ENCODE data around the gene ST3GAL2.
A peak's percentile ranks its signal among the peaks of the same experiment; 100 is the strongest.
"Not testable (repeated sequence)": the region's sequence is repeated elsewhere in the genome, so short reads cannot be mapped to it uniquely, and the experiment has no call there.

The ST3GAL2 gene

DNA sequence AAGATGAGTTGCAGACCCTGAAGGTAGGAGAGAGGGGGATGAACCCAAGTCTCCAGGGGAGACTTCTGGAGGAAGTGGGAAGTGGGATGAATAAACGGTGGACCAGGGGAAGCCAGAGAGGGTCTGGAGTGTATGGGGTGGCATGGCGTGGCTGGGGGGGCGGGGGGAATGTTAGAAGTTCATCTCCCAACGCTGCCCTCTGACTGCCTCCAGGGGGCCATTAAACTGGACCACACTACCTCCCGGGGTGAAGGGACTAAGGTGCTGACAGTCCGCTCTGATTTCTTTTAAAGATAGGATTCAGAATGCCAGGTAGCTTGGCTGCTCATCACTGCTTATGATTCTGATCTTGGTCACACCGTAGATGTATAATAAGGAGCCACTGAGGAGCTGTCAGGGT is 21.2 kb downstream of the ST3GAL2 start:
- no peak for DNase-seq (ENCODE audit: low read depth in 2 of 2)

DNA sequence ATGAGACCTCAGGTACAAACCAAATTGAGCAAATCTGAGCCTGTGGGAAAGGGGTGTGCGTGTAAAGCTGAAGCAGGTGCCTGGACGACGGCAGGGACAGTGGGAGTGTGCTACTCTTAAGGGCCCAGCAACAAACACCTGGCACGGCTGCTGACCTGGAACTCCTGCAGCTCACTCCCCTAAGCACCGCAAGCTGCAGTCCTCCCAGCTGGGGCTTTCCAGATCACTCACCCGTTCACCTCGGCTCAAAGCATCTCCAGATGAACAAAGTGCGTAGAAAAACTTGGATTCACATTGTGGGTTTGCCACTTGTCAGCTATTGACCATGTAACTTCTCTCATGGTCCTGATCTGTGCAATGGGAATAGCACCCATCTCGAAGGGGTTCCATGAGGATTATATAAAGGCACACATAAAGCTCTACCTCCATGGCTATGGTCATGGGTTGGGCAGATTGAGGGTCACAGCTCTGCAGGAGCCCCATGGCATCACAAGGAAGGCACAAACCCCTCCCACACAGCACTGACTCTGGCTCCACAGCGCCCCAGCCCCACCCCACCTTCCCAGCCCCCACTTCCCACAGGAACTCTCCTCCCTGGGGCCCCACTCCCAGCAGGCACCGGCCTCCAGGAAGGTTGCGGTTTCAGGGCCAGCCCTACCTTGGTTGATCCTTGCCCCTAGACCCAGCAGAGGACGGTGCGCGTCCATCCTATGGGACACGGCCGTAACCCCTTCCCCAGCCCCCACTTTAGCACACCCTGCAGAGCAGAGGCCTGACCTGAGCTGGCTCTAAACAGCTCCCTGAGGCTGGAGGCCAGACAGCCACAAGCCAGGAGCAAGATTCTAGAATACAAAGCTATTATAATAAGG is 21.9 kb downstream of the ST3GAL2 start:
- no peak for DNase-seq (ENCODE audit: low read depth in 2 of 2)

DNA sequence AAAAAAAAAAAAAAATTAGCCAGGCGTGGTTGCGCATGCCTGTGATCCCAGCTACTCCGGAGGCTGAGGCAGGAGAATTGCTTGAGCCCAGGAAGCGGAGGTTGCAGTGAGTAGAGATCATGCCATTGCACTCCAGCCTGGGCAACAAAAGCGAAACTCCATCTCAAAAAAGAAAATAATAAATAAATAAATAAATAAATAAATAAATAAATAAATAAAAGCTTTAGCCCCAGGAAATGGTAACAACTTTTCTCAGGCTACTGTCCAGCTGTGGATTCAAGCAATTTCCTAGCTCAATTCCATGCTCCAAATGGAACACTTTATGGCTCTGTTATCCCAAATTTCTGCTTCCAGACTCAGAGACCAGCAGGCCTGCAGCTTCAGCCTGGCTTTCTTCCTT is 25.3 kb downstream of the ST3GAL2 start:
- not testable (repeated sequence) for DNase-seq (ENCODE audit: low read depth in 2 of 2)

DNA sequence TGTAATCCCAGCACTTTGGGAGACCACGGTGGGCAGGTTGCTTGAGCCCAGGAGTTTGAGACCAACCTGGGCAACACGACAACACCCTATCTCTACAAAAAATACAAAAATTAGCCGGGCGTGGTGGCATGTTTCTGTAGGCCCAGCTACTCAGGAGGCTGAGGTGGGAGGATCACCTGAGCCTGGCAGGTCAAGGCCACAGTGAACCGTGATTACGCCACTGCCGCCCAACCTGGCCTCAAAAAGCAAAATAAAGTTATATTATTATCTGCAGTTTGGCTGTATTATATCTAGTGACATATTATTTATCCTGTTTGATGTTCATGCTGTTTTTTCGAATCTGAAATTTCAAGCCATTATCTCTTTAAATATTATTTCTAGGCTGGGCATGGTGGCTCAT is 26.5 kb downstream of the ST3GAL2 start:
- DNase-seq (ENCODE audit: low read depth in 2 of 2): no peak

DNA sequence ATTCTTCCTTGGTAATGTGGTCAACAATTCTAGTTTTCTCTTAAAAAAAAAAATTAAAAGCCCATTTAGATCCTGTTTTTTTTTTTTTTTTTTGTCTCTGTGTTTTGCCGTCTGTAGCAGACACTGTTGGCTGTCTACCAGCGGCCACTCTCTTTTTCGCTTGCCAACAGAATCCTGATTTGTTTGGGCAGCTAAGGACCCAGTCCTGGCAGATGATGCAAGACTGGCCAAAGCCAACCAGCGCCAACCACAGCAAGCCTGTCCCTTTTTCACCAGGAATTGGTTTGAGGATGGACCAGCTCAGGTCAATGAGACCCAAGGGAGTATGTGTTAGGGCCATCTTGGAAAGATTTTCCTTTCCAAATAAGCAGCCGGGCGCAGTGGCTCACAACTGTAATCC is 28.2 kb downstream of the ST3GAL2 start:
- DNase-seq (ENCODE audit: low read depth in 2 of 2): no peak

DNA sequence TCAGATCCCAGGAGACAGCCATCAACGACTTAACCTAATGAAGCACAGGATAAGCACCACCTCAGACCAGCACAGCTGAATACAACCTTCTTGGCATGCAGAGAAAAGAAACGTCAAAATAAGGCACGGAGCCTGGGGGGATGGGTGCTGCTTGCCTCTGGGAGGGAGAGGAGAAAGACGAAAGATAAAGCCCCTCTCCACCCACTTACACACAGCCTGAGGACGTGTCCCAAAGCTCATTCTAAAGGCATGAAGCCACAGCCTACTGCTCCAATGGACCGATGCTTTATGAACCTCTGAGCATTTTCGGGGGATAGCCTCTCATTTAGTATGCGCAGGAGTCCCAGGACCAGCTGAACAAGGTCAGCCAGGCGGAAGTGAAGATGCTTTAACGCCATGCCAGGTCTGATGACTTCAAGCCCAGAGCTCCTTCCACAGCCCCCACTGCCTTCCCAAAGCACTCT is 31.1 kb downstream of the ST3GAL2 start:
- no peak for DNase-seq (ENCODE audit: low read depth in 2 of 2)

DNA sequence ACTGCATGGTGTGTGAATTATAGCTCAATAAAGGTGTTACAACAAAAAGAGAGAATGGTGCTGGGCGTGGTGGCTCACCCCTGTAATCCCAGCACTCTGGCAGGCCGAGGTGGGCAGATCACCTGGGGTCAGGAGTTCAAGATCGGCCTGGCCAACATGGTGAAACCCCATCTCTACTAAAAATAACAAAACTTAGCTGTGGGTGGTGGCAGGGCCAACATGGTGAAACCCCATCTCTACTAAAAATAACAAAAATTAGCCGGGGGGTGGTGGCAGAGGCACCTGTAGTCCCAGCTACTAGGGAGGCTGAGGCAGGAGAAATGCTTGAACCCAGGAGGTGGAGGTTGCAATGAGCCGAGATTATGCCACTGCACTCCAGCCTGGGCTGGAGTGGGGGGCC is 32.8 kb downstream of the ST3GAL2 start:
- not testable (repeated sequence) for DNase-seq (ENCODE audit: low read depth in 2 of 2)

DNA sequence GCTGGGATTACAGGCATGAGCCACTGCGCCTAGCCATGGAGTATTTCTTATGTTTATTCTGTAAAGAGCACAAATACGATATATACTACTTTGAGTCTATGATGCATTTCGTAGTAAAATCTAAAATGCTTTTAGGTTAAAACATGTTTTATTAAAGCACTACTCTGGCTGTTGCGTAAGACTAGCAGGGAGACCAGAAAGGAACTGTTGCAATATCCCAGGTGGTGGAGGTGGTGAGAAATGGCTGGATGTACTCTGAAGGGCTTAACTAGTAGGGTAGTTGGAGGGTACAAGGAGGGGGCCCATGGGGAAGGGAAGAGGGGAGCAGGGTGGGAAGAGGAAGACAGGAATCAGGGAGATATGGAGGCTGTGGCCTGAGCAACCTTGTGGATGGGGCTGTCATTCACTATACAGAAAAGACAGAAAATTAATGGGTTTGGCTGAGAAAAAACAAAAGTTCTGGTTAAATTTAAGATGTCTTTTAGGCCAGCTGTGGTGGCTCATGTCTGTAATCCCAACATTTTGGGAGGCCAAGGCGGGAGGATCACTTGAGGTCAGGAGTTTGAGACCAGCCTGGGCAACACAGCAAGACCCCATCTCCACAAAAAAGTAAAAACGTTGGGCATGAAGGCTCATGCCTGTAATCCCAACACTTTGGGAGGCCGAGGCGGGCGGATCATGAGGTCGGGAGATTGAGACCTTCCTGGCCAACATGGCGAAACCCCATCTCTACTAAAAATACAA is 35.8 kb downstream of the ST3GAL2 start:
- no peak for DNase-seq (ENCODE audit: low read depth in 2 of 2)

DNA sequence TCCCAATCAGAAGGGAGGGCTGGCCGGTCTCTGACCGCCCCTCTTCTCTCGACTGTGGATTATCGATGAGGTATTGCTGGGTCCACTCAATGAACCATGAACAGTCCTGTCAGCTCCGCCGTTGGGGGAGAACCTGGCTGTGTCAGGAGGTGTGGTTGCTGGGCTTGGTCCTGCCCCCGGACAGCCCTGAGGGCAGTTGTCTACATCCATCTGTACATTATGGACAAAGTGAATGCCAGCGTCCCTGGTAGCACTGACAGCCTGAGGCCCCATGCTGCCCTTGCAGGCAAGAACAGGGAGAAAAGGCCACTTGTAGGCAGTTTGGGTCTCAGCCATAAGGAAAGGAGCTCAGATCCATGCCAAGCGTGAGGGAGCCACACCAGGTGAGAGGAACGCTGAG is 38.9 kb downstream of the ST3GAL2 start:
- no peak for DNase-seq (ENCODE audit: low read depth in 2 of 2)

DNA sequence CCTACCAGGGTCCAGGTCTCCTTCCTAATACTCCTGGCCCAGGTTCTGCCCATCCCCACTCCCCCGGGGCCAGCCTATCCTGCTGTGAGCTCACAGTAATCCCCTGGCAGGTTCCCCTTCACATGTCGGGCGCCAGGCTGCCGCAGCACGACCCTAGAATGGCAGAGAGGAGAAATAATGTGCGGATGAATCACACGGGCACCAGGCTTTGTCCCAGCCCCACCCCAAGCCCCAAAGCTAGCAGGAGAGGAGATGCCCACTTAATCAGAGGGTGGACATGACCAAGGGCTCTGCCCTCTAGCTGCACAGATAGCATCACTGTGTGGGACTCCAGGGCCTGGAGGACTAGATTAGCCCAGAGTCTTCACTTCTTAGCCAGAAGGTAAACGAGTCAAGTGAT is 39.5 kb downstream of the ST3GAL2 start:
- no peak for DNase-seq (ENCODE audit: low read depth in 2 of 2)

DNA sequence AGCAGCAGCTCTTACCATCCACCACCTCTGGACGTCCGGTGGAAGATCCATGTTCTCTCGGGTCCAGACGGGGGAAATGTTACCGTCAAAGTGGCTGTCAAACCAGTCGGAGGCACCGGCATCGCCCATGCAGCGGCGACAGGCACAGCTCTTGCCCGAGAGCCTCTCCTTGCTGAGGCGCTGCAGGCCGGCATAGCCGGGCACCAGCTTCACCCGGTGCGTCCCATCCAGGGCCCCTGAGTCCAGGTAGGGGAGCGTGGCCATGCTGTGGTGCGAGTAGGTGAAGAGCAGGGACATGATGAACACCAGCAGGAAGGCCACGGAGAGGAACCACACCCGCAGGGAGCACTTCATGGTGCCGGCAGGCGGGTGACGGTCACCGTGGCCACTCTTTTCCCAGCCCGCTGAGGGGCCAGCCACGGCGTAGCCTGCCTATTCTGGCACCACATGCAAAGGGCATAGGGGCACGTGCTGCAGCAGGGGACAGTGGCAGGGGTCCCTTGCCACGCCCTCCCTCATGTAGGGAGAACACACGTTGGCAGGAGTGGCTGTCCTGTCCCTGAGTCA is 40.6 kb downstream of the ST3GAL2 start:
- no peak for DNase-seq (ENCODE audit: low read depth in 2 of 2)

DNA sequence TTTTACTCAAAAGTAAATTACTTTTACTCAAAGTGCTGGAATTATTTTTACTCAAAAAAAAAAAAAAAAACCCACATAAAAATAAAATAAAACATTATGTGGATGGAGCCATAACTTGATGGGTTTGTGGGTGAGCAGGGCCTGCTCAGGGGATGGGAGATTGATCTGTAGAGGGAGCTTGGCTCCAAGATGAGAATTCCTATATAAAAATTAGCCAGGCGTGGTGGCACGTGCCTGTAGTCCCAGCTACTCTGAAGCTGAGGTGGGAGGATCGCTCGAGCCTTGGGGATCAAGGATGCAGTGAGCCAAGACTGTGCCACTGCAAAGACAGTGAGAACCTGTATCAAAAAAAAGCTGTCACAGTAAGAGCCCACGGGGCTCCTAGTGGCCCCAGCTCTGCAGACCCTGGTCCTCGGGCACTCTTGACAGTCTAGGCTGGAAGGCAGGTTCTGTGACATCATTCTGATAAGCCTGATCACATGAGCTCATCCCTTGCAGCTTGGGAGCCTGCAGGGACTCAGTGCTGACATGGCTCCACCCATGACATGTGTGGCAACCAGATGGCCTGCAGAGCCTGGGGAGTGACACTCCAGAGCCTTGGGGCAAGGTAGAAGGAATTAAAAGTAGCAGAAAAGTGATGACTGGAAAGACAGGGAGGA is 42.5 kb downstream of the ST3GAL2 start:
- DNase-seq (ENCODE audit: low read depth in 2 of 2): no peak

DNA sequence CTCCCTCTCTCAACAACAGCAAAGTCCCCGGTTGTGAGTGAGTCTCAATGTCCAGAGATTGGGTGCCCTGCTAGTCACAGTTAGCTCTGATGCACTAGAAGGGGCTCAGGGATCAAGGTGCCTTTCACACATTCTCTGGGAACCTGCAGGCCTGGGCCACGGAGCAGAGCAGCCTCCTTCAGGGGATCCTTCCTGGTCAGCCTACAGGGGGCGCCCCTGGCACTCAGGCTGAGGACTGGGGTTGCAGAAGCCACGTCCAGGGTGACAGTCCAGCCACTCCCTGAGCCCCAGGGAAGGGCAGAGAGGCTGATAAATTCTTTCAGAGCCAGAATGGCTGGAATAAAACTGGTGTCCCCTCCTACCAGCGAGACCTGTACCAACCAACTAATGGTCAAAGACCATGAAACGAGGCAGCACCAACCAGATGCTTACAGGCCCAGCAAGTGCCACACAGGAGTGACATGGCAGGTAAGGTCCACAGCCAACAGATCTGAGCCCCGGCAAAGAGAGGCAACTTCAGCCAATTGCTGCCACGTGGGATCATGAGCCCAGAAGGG is 43.5 kb downstream of the ST3GAL2 start:
- DNase-seq (ENCODE audit: low read depth in 2 of 2): peak in 1 of 2 donors; percentile 25

DNA sequence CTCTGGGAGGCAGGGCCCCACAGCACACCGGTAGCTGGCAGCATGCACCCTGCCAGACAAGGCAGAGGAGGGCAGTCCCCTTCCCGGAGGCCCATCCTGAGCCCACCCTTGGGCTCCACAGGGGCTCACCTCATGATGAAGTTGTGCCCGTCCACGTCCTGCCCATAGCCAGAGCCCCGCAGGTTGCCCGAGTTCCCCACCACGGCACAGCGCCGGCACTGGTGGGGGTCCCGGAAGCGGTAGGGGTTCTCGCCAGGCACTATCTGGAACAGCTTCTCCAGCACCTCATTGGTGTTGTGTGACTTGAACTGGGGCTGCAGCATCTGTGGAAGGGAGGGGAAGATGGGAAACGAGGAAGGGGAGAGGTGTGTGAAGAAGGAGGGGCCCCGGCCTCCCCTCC is 44.0 kb downstream of the ST3GAL2 start:
- DNase-seq (ENCODE audit: low read depth in 2 of 2): no peak

DNA sequence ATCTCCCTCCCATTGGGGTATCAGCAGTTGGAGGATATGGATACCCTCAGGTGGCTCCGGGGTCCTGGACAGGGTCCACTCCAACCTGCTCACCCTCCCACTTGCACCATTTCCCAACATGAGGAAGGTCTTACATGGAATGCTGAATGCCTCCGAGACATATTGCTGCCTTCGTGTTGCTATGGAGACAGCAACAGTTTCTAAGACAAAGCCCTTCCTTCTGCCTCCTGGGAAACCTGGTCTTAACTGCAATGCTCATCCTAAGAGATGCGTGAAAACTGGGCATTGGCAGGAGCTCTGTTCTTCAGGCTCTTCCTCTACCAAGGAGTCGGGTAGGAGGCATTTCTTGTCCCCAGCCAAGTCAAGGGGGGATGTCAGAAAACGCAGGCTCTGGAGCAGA is 45.2 kb downstream of the ST3GAL2 start:
- no peak for DNase-seq (ENCODE audit: low read depth in 2 of 2)

DNA sequence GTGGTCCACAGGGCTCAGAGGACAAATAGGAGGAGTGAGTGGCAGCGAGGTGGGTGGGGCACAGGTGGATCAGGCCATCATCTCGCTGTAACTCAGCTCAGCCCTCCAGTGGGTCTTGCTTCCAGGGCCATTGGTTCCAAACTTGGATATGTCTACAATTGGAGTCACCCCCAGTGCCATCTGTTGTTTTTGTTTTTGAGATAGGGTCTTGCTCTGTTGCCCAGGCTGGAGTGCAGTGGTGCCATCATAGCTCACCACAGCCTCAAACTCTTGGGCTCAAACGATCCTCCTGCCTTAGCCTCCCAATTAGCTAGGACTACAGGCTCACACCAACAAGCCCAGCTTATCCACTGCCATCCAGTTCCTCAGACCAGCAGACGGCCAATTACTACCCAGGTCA is 46.3 kb downstream of the ST3GAL2 start:
- DNase-seq (ENCODE audit: low read depth in 2 of 2): no peak

DNA sequence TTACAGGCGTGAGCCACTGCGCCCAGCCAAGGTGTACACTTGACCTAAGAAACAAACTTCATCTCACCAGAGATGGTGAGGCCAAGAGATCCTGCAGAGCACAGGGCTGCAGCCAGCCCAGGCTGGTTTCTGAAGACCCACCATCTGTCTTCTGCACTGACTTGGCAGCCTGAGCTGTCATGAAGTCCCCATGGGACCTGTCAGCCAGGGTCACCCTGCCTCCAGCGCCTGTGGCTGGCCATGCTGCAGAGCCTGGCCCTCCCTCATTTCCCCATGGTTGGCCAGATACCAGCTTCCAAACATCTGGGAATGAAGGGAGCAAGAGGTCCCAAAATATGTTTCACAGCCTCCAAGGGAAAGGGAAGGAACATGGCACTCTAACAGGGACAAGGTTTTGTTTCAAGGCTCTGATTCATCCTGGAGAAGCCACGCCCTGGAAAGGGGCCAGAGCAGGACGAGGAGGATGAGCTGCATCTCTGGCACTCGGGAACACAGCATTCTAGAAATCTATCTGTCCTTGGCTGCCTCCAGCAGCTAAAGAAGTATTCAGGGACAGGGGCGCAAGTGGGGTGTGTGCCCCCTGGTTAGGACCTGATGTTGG is 46.9 kb downstream of the ST3GAL2 start:
- DNase-seq (ENCODE audit: low read depth in 2 of 2): no peak

DNA sequence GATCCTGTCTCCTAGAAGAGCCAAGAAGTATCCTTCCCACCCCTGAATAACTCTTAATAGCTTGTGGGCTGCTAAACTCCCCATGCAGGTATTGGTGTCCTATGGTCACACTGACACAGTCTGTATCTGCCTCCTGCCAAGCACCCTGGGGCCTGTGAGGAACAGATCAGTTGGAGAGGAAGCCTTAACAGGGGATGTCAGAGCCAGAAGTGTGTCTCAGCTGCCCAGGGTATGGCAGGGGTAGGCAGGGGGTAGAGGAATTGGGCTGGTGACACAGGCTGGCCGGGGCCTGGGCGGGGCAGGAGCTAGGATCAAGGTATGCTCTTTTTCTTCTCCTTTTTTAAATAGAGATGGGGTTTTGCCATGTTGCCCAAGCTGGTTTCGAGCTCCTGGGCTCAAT is 47.5 kb downstream of the ST3GAL2 start:
- DNase-seq (ENCODE audit: low read depth in 2 of 2): no peak

DNA sequence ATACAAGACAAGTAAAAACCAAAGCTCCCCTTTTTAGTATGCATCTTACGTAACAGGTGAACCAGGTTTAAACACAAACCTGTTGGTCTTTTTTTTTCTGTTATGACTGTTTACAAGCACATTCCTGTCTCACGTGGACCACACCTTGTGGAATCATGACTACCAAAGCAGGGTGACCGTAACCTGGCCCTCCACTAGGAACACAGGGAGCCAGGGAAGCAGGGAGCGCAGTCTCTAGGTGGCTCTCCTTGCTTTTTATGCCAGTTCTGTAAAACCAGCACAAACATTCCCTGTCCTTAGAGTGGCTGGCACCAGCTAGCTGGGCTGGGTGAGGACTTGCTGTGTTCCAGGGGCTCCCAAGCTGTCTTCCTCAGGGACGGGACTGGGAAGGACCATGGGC is 48.1 kb downstream of the ST3GAL2 start:
- no peak for DNase-seq (ENCODE audit: low read depth in 2 of 2)

DNA sequence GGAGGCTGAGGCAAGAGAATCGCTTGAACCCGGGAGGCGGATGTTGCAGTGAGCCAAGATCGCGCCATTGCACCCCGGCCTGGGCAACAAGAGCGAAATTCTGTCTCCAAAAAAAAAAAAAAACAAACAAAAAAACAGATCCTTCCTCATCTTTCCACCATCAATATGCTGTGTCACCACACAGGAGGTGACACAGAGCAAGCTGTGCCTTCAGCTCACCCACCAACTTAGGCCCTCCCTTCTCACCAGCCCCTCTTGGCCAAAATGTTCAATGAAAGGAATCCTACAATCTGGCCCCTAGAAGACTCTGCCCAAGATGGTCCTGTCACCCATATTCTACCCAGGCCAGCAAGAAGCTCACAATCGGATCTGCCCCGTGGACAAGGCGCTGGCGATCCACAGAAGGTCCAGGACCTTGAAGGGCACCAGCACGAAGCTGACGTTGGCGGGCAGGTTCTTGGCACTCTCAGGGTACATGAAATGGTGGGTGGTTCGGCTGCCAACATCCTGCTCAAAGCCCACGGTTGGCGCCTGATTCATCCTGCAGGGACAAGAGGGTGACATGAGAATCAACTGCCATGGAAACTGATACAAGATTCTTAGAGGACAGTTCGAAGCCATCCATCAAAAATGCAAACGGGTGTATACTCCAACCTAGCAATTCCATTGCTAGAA is 50.8 kb downstream of the ST3GAL2 start:
- DNase-seq (ENCODE audit: low read depth in 2 of 2): no peak
